Cortex of kidney (tissue), 1 donor: ENCODE measurements around the gene PTPN6.

ENCODE experiments used
- DNase-seq: peaks from one replicate; lab custom pipeline; 2025; lab: John Stamatoyannopoulos, UW

Gene PTPN6

DNA sequence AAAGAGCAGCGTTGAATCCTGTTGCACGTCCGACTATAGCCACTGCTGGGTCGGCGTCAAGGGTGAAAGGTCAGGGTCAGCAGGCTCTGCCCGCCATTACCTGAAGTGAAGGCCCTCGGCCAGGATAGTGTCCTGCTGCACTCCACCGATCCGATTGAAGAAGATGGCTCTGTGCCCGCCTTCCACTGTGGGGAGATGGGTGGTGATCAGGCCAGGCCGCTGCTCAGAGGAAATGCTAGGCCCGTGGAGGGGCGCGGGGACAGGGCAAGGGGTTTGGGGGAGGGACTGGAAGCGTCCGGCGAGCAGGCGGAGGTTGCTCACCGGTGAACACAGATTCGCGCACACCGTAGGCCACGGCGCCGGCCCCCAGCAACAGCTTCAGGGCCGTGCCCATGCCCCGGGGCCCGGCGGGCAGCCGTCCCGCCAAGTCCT is 19.0 kb downstream of the PTPN6 start:
- no peak for DNase-seq

DNA sequence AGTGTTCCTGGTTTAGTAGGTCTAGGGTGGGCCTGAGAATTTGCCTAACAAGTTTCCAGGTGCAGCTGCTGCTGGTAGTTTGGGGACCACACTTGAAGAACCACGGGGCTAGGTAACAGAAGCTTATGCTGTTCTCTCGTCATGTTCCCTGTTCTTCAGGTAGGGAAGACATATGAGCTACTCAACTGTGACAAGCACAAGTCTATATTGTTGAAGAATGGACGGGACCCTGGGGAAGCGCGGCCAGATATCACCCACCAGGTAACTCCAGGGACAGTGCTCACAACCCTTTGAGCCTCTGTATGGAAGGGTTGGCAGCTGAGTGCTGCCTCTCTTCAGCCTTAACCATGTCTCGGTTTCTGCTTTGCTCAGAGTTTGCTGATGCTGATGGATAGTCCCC is 23.0 kb downstream of the PTPN6 start:
- no peak for DNase-seq

DNA sequence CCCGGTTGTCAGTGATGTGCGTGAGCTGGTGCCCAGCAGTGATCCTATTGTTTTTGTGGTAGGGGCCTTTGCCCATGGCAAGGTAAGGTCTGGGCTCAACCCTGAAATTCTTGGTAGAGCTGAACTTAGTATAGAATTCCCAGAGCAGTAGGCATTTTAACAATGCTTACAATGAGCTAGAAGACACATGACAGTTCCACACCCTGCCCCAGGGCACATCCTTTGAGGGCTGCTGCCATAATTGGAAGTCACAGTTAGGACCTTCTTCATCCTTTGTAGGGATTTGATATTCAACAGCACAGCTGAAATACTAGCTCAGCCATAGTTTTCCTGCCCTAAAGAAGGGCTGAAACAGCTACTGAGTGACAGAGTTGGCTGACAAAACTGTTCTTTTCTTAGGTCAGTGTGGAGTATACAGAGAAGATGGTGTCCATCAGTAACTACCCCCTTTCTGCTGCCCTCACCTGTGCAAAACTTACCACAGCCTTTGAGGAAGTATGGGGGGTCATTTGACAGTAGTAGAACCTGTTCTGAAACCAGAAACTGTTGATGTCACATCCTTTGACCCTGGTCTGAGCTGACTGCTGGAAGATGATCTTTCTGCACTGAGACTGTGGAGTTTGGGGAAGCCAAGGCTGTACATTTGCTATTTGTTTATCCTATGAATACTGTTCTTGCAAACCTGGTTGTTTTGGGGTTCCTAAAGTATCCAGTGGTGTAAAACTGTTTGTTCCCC is 24.3 kb downstream of the PTPN6 start:
- no peak for DNase-seq

DNA sequence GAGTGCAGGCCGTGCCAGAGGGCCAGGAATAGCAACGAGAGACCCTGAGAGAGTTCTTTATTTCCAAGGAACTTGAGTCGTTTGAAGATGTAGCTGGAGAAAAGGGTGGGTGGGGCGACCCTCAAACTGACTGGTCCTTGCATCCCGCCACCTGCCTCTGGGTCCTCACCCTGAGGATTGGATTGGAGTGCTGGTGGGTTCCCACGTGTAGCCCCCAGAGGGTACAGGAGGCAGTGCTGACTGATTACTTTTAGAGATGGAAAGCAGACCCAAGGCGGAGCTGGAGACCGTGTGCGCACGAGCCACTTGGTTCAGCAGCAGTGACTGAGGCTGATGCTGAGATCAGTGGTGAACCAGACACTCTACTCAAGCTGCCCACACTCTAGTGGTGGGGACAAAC is 26.5 kb downstream of the PTPN6 start:
- DNase-seq = no peak

DNA sequence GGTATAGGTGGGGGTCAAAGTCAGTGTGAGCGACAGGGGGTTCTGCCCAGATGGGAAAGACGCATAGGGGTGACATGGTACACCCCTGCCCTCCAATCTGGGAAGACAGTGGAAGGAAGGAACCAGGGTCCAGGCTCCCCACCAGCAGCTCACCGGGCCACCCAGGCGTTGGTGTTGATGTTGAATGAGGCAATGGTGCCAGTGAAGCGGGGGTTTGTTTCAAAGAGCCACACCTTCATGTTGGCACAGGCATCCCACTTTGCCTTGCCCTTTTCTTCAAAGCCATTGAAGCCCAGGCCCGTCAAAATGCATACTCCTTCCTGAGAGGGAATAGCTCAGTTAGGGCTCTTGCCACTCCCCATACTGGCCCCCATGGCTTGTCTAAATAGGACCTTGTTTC is 27.0 kb downstream of the PTPN6 start:
- DNase-seq = no peak

DNA sequence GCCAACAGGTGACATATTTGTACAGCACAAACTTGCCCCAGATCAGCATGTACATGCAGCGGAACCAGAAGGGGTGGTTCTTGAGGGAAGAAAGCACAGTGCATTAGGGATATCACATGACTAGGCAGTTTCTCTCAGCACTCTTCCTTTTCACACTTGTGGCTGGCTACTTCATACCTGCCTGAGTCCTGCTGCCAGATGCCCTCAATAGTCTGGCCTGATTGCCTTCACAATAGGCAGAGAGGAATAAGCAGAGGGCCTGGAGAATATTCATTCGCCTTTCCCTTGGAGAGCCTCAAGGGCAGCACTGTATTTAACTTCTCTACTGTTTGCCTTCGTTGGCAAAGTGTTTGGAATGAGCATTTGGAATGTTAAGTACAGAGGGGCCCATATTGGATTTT is 27.5 kb downstream of the PTPN6 start:
- DNase-seq = no peak

DNA sequence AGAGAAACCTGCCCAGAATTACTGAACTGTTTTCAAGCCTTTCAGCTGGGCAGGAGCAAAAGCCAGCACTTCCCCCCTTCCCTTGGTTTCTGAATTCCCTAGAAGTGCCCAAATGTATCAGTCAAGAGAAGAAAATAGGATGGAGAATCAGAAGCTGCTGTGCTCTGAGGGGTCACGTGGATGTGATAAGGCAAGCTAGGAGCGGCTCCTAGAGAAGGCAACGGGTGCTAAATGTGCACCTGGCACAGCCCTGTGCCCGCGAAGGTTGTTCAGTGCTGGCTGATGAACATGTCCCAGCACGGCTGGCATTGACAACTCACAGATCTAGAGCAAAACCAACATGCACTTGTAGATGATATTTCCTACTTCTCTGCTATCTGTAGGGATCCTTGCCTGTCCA is 27.9 kb downstream of the PTPN6 start:
- DNase-seq = no peak

DNA sequence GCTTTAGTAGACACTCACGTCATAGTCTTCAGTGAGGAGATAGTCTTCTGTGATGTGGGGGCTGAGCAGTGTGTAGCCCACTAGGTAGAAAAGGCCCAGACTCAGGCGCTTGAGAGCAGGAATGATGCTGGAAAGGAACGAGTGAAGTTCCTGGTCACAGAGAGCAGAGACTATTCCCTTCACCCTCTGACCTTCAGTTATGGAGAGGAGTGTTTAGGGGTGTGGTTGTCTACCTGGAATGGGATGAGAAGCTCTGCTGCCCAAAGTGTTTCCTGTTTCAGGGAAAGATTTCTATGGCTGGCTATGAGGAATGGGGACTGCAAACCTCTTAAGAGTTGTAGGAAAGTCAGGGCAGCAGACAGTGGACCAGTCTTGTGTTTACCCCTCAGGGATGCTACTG is 28.3 kb downstream of the PTPN6 start:
- no peak for DNase-seq

DNA sequence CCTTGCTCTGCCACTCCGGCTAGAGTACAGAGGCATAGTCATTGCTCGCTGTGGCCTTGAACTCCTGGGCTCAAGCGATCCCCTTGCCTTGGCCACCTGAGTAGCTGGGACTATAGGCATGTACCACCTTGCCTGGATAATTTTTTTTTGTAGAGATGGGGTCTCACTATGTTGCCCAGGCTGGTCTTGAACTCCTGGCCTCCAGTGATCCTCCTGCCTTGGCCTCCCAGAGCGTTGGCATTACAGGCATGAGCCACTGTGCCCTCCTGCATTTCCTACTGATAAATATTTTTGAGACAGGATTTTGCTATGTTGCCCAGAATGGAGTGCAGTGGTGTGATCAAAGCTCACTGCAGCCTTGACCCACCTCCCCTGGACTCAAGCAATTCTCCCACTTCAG is 28.9 kb downstream of the PTPN6 start:
- no peak for DNase-seq

DNA sequence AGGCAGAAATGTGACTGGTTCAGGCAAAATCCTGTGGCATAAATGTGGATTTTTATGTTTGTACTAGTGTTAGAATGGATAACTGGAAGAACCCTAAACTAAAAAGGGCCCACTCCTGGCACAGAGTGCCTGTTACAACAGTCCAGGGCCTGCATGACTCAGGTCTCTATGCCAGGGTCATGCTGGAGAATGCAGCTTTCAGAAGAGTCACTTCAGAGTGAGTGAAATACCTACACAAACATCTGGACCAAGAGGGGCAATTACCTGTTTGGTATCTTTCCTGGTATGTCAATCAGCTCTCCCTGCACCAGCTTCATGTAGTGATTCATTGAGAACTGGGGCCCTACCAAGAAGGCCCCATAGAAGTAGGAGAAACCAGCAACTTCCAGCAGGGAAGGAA is 29.6 kb downstream of the PTPN6 start:
- no peak for DNase-seq

DNA sequence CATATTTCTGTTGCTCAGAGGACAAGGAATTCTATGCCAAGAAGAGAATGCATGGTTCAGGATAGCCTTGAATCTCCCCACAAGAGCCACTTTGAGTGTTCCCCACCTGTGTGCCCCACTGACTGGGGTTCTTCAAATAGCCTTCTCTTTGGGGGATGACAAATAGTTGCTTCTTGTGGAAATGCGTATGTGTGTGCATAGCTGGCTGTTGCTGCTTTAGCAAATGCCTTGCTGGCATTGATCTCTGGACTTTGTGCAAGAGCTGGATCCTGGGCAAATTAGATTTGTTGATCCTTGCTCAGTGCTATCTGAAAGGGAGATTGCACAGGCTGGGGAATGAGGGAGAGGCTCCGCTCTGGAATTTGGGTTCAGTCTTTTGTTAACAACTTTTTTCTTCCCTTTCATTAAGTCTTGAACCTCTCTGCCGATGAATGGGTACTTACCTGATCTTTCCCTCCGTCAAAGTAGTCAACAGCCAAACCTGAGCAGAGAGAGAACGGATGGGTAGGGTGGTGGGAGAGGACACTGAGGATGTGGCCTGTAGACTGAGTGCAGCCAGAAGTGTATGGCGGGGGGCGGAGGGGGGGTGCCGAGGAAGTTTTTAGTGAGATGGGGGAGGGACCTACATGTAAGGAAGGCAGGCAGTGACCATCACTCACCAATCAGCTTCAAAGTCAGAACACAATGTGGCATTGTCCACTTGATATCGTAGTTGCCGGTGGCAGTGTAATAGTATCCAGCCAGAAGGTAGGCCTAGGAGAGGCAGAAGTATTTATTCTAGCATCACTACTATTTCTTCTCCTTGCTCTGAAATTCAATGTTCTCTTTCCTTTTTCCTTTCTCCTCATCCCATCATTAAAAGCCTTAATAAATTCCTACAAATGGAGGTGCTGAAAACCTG is 30.2 kb downstream of the PTPN6 start:
- no peak for DNase-seq

DNA sequence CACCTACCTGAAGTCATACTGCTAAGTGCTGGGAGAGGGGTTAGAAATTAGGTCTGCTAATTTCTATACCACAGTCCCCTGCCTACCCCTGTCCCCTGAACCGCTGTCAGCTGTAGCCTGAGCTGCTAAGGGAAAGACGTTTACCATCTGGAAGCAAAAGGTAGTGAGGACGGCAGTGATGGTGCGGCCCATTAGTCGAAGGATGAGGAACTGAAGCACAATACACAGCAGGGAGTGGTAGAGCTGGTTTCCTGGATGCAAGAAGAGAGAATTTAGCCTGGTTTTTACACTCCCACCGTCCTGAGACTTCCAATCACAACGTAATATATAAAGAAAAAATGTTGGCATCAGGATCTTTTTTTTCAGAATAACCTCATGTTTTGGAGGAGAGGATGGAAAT is 31.4 kb downstream of the PTPN6 start:
- DNase-seq = no peak

DNA sequence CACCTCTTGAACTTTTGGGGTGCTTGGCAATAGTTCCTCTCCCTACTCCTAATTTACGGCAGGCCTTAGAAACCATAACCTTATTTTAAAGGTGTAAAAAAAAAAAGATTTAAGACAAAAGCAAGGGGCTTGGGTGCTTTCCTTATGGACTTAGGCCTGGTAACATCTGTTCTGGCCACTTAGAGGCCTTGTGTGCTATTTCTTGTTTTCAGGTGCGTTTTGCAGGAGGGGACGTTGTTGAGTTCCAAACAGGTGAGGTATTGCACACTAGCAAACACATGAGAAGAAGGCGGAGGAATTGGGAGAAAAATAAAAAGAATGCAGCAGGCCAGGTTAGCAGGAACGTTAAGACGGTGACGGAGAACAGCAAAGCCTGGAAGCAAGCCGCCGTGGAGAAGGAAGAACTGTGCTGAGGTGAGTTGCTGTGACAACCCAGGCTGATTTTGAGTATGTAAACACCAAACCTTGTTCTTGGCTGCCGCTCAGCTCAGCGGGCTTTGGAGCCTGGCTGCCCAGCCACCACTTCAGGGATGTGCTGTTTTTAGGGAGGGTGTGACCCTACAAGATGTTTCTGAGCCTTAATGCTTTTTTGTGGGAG is 36.9 kb downstream of the PTPN6 start:
- DNase-seq = no peak

DNA sequence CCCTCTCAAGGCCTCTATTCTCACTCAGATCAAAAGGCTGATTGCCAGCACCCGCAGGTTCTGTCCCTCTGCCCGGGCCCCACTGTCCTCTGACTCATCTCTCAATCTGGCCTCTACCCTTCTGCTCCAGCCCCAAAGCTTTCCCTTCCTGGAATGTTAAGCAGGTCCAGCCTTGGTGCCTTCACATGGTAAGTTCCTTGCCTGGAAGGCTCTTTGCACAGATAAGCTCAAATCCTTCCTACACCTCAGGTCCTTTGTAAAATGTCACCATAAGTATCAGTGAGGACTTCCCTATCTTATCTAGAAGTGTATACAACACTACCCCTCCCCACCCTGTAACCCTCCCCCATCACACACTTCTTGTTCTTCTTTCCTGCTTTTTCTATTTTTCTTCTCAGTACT is 44.9 kb downstream of the PTPN6 start:
- DNase-seq = no peak

DNA sequence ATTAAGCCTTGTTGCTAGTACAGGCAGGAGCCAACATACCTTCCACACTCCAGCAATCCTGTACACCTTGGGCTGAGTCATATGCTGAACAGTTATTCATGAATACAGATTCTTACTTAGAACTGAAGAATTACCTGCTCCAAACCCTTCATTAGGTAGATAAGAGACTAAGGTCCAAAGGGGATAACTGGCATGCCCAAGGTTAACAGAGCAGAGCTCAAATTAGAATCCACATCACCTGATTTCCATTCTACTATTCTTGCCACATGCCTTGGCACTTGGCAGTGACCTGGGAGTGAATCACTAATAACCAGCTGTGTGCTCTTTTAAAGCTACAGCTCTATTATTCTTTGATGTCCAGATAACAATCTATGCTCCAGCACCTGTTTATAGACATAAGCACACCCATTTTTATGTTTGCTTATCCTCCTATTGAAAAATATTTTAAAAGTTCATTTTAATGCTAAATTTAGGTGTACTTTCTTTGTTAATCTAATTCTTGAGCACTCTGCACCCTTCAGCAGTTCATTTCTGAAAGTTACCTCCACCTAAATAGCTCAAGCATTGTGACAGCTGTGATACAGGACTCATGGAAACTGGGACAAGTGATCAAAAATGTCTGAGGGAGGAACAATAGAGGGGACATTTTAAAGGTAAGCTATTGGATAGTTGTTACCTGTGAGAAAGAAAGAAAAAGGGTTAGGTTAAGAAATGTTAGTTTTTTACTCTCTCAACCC is 47.7 kb downstream of the PTPN6 start:
- no peak for DNase-seq

DNA sequence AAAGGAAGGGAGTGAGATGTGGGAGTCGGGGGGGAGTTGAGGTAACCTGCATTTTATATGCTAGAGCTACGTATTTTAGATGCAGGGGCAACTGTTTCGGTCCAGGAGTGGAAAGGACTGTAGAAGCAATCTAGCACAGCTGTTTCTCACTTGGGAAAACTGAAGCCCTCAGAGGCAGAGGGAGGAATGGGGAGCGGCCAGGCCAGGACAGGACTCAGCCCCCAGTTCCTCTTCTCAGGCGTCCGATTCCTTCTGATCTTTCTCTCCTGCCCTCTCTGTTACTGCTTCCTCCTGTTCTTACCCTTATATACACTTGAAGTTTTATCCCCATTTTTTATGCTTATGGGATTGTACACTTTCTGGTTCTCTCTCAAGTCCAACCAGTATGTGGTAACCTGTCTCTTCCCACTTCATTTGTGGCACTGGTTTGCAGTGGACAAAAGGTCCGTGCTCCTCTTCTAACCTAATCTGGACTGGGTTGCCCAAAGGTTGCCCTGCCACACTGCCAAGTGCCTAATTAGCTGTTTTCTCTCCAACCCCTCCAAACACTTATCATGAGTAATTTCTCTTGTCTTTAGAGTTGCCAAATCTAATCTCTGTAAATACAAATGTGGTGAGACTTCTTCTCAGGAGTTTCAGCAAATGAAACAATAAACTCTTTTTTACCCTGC is 50.9 kb downstream of the PTPN6 start:
- DNase-seq = no peak

DNA sequence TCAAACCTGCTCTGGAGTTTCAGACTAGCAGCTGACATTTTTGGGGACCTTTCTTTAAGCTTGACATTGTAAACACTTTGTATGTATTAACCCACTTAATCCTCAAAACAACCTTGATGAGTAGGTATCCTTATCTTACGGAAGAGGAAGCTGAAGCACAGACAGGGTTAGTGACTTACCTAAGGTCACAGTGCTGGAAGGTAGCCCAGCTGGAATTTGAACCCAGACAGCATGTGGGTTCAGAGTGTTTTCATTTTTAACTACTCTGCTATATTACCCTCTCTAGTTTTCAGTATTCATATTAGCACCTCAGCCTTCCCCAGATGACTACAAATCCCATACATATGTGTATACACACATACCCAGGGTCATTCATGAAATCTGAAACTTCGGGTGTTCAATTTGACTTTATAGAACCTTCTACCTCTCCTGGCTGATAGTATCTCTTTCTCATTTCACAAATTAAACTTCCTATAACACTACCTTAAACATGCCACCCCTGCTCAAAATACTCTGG is 53.2 kb downstream of the PTPN6 start:
- DNase-seq = no peak

DNA sequence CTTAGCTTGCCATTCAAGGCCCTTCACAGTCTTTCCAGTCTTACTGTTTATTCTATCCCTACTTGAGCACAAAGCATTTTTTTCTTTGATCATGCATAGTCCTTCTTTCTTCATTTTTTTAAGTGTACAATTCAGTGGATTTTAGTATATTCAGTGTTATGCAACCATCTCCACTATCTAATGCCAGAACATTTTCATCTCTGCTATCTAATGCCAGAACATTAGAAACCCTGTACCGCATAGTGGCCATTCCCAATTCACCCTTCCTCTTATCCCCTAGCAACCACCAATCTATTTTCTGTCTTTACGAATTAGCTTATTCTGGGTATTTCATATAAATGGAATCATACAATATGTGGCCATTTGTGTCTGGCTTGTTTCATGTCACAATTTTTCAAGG is 53.7 kb downstream of the PTPN6 start:
- DNase-seq = no peak

DNA sequence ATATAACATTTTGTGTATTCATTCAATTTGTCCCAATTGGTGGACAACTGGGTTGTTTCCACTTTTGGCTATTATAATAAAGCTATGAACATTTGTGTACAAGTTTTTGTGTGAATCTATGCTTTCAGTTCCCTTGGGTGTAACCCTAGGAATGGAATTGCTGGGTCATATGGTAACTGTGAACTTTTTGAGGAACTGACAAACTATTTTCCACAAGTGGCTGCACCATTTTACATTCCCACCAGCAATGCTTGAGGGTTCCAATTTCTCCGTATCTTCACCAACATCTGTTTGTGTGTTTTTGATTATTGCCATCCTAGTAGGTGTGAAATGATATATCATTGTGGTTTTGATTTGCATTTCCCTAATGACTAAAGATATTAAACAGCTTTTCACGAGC is 54.2 kb downstream of the PTPN6 start:
- no peak for DNase-seq

DNA sequence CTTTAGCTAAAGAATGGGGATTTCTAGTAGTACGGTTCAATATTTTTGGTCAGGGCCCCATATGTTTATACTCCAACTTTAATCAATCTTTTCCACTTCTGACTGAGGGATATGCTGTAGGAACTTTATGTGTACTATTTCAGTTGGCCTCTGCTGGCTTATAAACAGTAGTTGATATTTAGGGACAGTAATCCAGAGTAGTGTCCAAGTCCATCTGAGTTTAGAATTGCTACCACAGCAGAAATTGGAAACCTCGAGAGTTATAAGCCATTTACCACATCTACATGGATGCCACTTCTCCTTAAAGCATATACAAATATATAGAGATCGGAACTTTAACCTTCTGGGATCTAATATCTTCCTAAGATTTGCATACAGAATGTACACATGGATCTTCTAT is 55.5 kb downstream of the PTPN6 start:
- DNase-seq = no peak

DNA sequence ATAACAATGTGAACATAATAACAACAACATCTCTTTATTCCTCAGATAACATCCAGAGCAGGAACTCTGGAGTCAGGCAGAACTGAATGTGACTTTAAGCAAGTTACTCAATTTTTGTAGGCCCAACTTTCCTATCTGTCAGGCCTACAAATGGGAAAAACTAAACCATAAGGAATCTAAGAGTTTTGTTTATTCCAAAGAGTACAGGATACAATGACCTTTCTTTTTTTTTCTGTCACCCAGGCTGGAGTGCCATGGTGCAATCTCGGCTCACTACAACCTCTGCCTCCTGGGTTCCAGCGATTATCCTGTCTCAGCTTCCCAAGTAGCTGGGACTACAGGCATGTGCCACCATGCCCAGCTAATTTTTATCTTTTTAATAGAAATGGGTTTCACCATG is 57.7 kb downstream of the PTPN6 start:
- DNase-seq = no peak

DNA sequence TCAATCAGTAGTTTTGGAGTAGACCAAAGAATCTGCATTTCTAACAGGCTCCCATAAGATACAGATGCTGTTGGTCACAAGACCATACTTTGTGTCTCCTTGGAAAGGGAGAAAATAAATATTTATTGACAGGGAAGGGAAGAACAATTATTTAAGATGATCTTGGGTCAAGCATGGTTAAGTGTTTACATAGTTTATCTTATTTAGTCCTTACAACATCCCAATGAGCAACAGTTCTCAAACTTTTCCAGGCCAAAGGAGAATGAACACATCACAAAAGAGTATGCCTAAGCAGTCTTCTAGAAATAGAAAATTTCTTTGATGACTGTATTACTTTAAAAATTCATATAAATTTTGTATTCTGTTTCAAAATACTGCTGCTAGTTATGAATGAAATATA is 58.4 kb downstream of the PTPN6 start:
- DNase-seq = no peak
